WTC11 (cell line): ENCODE data around the gene LSM3. TPM values are rescaled to one million over a fixed set of nuclear protein-coding genes. Genes with fewer than 3 reads are reported as not detected.

Experiments
- ATAC-seq: fragments of 200-7000 bp; cut with Tn5 transposase; 2 replicates; pipeline ENCODE4 v1.10.0; 2021; ENCODE audit warnings: mild to moderate bottlenecking, moderate library complexity
- CTCF ChIA-PET: fragments of 300-600 bp; sonication (Branson Sonifier 250); formaldehyde crosslinking; loops from one replicate; lab custom pipeline; 2021; ENCODE audit warnings: antibody characterized with exemption; lab: Charles Lee
- POLR2A ChIA-PET: fragments of 350-600 bp; sonication (Branson Sonifier 250); formaldehyde crosslinking; loops from one replicate; lab custom pipeline; 2021; ENCODE audit warnings: antibody characterized with exemption; lab: Charles Lee
- DNase-seq: peaks from one replicate; pipeline ENCODE4 v3.0.0; 2021; ENCODE audit warnings: low spot score
- H3K27ac Mint-ChIP-seq: 2 replicates; pipeline ENCODE4 v1.8.0; 2021; ENCODE audit warnings: mixed read lengths
- H3K27me3 Mint-ChIP-seq: 2 replicates; pipeline ENCODE4 v1.8.0; 2021; ENCODE audit warnings: low read depth, mild to moderate bottlenecking, moderate library complexity, mixed read lengths
- H3K36me3 Mint-ChIP-seq: 2 replicates; pipeline ENCODE4 v1.8.0; 2021; ENCODE audit warnings: mixed read lengths
- H3K4me1 Mint-ChIP-seq: 2 replicates; pipeline ENCODE4 v1.8.0; 2022; ENCODE audit warnings: mixed read lengths
- H3K4me3 Mint-ChIP-seq: 2 replicates; pipeline ENCODE4 v1.8.0; 2021; ENCODE audit warnings: mild to moderate bottlenecking, moderate library complexity, mixed read lengths
- H3K9me3 Mint-ChIP-seq: 2 replicates; pipeline ENCODE4 v1.8.0; 2021; ENCODE audit warnings: mixed read lengths
- ATF1 ChIP-seq: sonication (generic); formaldehyde crosslinking; IDR thresholded peaks from 2 replicates; pipeline ENCODE4 v1.8.1; 2023; ENCODE audit warnings: mild to moderate bottlenecking, moderate library complexity, missing genetic modification reagents
- CREB1 ChIP-seq: sonication (generic); formaldehyde crosslinking; IDR thresholded peaks from 2 replicates; pipeline ENCODE4 v1.8.0; 2023; ENCODE audit warnings: mild to moderate bottlenecking, missing genetic modification reagents
- E2F4 ChIP-seq: sonication (generic); formaldehyde crosslinking; IDR thresholded peaks from 2 replicates; pipeline ENCODE4 v1.8.1; 2022; ENCODE audit warnings: low read depth, mild to moderate bottlenecking, moderate library complexity, missing genetic modification reagents, borderline replicate concordance
- ESRRA ChIP-seq: sonication (generic); formaldehyde crosslinking; IDR thresholded peaks from 2 replicates; pipeline ENCODE4 v1.8.1; 2022; ENCODE audit warnings: mild to moderate bottlenecking, missing genetic modification reagents, borderline replicate concordance
- FOXJ3 ChIP-seq: sonication (generic); formaldehyde crosslinking; IDR thresholded peaks from 2 replicates; pipeline ENCODE4 v1.9.0; 2021; ENCODE audit warnings: missing genetic modification reagents, mild to moderate bottlenecking, borderline replicate concordance
- HMGA2 ChIP-seq: fragments of 250-450 bp; sonication (Bioruptor Pico); IDR thresholded peaks from 2 replicates; pipeline ENCODE4 v1.4.0; 2021; ENCODE audit warnings: mild to moderate bottlenecking, moderate library complexity
- KAT7 ChIP-seq: sonication (generic); formaldehyde crosslinking; IDR thresholded peaks from 2 replicates; pipeline ENCODE4 v1.8.1; 2023; ENCODE audit warnings: missing genetic modification reagents, mild to moderate bottlenecking, borderline replicate concordance
- NR2C2 ChIP-seq: sonication (generic); formaldehyde crosslinking; IDR thresholded peaks from 2 replicates; pipeline ENCODE4 v1.8.0; 2022; ENCODE audit warnings: mild to moderate bottlenecking, missing genetic modification reagents
- NR3C1 ChIP-seq: sonication (generic); formaldehyde crosslinking; conservative IDR thresholded peaks from 2 replicates; pipeline ENCODE4 v1.8.1; 2023; ENCODE audit warnings: low read depth, mild to moderate bottlenecking, missing genetic modification reagents
- SMAD3 ChIP-seq: sonication (generic); formaldehyde crosslinking; IDR thresholded peaks from 2 replicates; pipeline ENCODE4 v1.8.0; 2022; ENCODE audit warnings: missing genetic modification reagents, mild to moderate bottlenecking, borderline replicate concordance
- TEAD1 ChIP-seq: sonication (generic); formaldehyde crosslinking; IDR thresholded peaks from 2 replicates; pipeline ENCODE4 v1.8.0; 2022; ENCODE audit warnings: mild to moderate bottlenecking, missing genetic modification reagents
- ZBTB21 ChIP-seq: sonication (generic); formaldehyde crosslinking; IDR thresholded peaks from 2 replicates; pipeline ENCODE4 v1.8.1; 2023; ENCODE audit warnings: mild to moderate bottlenecking, missing genetic modification reagents, borderline replicate concordance
- ZNF138 ChIP-seq: sonication (generic); formaldehyde crosslinking; conservative IDR thresholded peaks from 2 replicates; pipeline ENCODE4 v1.8.1; 2022; ENCODE audit warnings: mild to moderate bottlenecking, moderate library complexity, missing genetic modification reagents
- ZNF219 ChIP-seq: sonication (generic); formaldehyde crosslinking; IDR thresholded peaks from 2 replicates; pipeline ENCODE4 v1.8.0; 2023; ENCODE audit warnings: missing genetic modification reagents, mild to moderate bottlenecking, borderline replicate concordance
- ZNF232 ChIP-seq: sonication (generic); formaldehyde crosslinking; IDR thresholded peaks from 2 replicates; pipeline ENCODE4 v1.8.0; 2022; ENCODE audit warnings: mild to moderate bottlenecking, missing genetic modification reagents
- ZNF396 ChIP-seq: fragments of 250-450 bp; sonication (Bioruptor Pico); IDR thresholded peaks from 2 replicates; pipeline ENCODE4 v1.8.0; 2021; ENCODE audit warnings: mild to moderate bottlenecking, moderate library complexity, borderline replicate concordance
- ZNF416 ChIP-seq: fragments of 250-450 bp; sonication (Bioruptor Pico); IDR thresholded peaks from 2 replicates; pipeline ENCODE4 v1.9.0; 2021; ENCODE audit warnings: mild to moderate bottlenecking, inconsistent platforms
- ZNF671 ChIP-seq: fragments of 250-450 bp; sonication (Bioruptor Pico); IDR thresholded peaks from 2 replicates; pipeline ENCODE4 v1.8.0; 2021; ENCODE audit warnings: mild to moderate bottlenecking
- total RNA-seq: library from RNA; stranded (reverse); gene quantifications from 3 replicates; pipeline ENCODE4 v1.2.3, GENCODE V29; 2021
- TF ChIP-seq, protein P1 (sequence below): sonication (generic); formaldehyde crosslinking; conservative IDR thresholded peaks from 2 replicates; pipeline ENCODE4 v1.8.1; 2022; ENCODE audit warnings: mild to moderate bottlenecking, missing genetic modification reagents
- TF ChIP-seq, protein P2 (sequence below): sonication (generic); formaldehyde crosslinking; IDR thresholded peaks from 2 replicates; pipeline ENCODE4 v1.8.1; 2022; ENCODE audit warnings: low read depth, missing genetic modification reagents, borderline replicate concordance
- TF ChIP-seq, protein P3 (sequence below): sonication (generic); formaldehyde crosslinking; IDR thresholded peaks from 2 replicates; pipeline ENCODE4 v1.8.1; 2022; ENCODE audit warnings: mild to moderate bottlenecking, moderate library complexity, missing genetic modification reagents
- TF ChIP-seq, protein P4 (sequence below): sonication (generic); formaldehyde crosslinking; IDR thresholded peaks from 2 replicates; pipeline ENCODE4 v1.8.1; 2023; ENCODE audit warnings: mild to moderate bottlenecking, moderate library complexity, missing genetic modification reagents
- TF ChIP-seq, protein P5 (sequence below): sonication (generic); formaldehyde crosslinking; IDR thresholded peaks from 2 replicates; pipeline ENCODE4 v1.8.1; 2023; ENCODE audit warnings: mild to moderate bottlenecking, missing genetic modification reagents, moderate library complexity
- TF ChIP-seq, protein P6 (sequence below): sonication (generic); formaldehyde crosslinking; IDR thresholded peaks from 2 replicates; pipeline ENCODE4 v1.8.0; 2022; ENCODE audit warnings: missing genetic modification reagents

Gene LSM3
- total RNA-seq, 1 experiment from 2014 or later = 21.4 TPM

GRCh38 chr3:14199641-14200040 is 21.0 kb downstream of the LSM3 start:
- DNase-seq = no peak
- TF ChIP-seq NR3C1 (CRISPR knock-in tag) = no peak
- TF ChIP-seq, protein P1, sequence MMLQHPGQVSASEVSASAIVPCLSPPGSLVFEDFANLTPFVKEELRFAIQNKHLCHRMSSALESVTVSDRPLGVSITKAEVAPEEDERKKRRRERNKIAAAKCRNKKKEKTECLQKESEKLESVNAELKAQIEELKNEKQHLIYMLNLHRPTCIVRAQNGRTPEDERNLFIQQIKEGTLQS (CRISPR knock-in tag) = no peak
- TF ChIP-seq FOXJ3 = no peak
- no peak for TF ChIP-seq TEAD1
- TF ChIP-seq ZNF138 = no peak
- TF ChIP-seq ZNF671 (CRISPR knock-in tag) = no peak
- no peak for TF ChIP-seq ZNF232 (CRISPR knock-in tag)
- TF ChIP-seq, protein P2, sequence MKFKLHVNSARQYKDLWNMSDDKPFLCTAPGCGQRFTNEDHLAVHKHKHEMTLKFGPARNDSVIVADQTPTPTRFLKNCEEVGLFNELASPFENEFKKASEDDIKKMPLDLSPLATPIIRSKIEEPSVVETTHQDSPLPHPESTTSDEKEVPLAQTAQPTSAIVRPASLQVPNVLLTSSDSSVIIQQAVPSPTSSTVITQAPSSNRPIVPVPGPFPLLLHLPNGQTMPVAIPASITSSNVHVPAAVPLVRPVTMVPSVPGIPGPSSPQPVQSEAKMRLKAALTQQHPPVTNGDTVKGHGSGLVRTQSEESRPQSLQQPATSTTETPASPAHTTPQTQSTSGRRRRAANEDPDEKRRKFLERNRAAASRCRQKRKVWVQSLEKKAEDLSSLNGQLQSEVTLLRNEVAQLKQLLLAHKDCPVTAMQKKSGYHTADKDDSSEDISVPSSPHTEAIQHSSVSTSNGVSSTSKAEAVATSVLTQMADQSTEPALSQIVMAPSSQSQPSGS (CRISPR knock-in tag) = no peak
- TF ChIP-seq, protein P3, sequence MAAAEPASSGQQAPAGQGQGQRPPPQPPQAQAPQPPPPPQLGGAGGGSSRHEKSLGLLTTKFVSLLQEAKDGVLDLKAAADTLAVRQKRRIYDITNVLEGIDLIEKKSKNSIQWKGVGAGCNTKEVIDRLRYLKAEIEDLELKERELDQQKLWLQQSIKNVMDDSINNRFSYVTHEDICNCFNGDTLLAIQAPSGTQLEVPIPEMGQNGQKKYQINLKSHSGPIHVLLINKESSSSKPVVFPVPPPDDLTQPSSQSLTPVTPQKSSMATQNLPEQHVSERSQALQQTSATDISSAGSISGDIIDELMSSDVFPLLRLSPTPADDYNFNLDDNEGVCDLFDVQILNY = no peak
- TF ChIP-seq, protein P4, sequence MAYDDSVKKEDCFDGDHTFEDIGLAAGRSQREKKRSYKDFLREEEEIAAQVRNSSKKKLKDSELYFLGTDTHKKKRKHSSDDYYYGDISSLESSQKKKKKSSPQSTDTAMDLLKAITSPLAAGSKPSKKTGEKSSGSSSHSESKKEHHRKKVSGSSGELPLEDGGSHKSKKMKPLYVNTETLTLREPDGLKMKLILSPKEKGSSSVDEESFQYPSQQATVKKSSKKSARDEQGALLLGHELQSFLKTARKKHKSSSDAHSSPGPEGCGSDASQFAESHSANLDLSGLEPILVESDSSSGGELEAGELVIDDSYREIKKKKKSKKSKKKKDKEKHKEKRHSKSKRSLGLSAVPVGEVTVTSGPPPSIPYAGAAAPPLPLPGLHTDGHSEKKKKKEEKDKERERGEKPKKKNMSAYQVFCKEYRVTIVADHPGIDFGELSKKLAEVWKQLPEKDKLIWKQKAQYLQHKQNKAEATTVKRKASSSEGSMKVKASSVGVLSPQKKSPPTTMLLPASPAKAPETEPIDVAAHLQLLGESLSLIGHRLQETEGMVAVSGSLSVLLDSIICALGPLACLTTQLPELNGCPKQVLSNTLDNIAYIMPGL = no peak
- TF ChIP-seq CREB1 (CRISPR knock-in tag) = no peak
- TF ChIP-seq ZNF219 = no peak
- no peak for TF ChIP-seq ZNF416 (CRISPR knock-in tag)
- no peak for TF ChIP-seq ZNF396 (CRISPR knock-in tag)
- TF ChIP-seq, all 79 proteins: peak for 0
- Mint-ChIP-seq H3K36me3 (peaks cover 25% of the 10 kb centered on the region), H3K27ac (peak overlapping the region; percentile 49), H3K27me3 (no peaks in the 10 kb centered on the region), H3K4me1 (peaks cover 5% of the 10 kb centered on the region; the same call in 1 of the 2 replicates), H3K9me3 (no peaks in the 10 kb centered on the region), H3K4me3 (no peak overlapping the region)
- CTCF ChIA-PET = interaction anchor here (1.2 kb wide), 1 partner anchor 16 kb away, joined by 3 read pairs; no protein-coding TSS in a partner anchor
- no peak for ATAC-seq
- POLR2A ChIA-PET = no interaction called here

DNA sequence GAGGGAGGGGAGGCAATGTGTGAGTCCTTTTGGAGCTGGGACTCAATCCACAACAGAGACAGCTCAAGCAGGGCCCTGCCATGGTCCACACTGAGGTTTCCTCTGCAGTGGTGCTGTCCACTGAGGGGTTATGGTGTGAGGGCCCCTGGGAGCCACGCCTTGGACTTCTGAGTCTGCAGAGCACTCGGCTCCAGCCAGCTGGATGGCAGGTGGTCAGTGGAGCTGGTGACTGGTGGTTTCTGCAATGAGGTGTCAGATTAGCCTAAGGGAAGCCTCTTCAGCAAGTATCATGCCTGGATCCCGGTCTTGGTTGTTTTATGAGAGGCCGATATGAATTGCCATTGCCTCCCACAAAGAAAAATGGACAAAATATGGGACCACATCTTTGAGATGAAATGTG is 21.7 kb downstream of the LSM3 start:
- no peak for DNase-seq
- ChIA-PET POLR2A (no interaction called here), CTCF (interaction anchor here (0.9 to 1.8 kb wide), 5 partner anchors 10 to 348 kb away, joined by 3 to 6 read pairs (median 5); no protein-coding TSS in a partner anchor)
- Mint-ChIP-seq H3K9me3 (no peaks in the 10 kb centered on the region), H3K27ac (no peak overlapping the region), H3K4me3 (no peak overlapping the region), H3K4me1 (peaks cover 5% of the 10 kb centered on the region; the same call in 1 of the 2 replicates), H3K36me3 (peaks cover 22% of the 10 kb centered on the region), H3K27me3 (no peaks in the 10 kb centered on the region)
- ATAC-seq = no peak
- TF ChIP-seq E2F4 (CRISPR knock-in tag) = no peak
- TF ChIP-seq, protein P5, sequence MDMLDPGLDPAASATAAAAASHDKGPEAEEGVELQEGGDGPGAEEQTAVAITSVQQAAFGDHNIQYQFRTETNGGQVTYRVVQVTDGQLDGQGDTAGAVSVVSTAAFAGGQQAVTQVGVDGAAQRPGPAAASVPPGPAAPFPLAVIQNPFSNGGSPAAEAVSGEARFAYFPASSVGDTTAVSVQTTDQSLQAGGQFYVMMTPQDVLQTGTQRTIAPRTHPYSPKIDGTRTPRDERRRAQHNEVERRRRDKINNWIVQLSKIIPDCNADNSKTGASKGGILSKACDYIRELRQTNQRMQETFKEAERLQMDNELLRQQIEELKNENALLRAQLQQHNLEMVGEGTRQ (CRISPR knock-in tag) = no peak
- no peak for TF ChIP-seq KAT7
- no peak for TF ChIP-seq NR2C2
- TF ChIP-seq NR3C1 (CRISPR knock-in tag) = no peak
- TF ChIP-seq SMAD3 = no peak
- no peak for TF ChIP-seq ESRRA (CRISPR knock-in tag)
- no peak for TF ChIP-seq HMGA2 (CRISPR knock-in tag)
- TF ChIP-seq, protein P6, sequence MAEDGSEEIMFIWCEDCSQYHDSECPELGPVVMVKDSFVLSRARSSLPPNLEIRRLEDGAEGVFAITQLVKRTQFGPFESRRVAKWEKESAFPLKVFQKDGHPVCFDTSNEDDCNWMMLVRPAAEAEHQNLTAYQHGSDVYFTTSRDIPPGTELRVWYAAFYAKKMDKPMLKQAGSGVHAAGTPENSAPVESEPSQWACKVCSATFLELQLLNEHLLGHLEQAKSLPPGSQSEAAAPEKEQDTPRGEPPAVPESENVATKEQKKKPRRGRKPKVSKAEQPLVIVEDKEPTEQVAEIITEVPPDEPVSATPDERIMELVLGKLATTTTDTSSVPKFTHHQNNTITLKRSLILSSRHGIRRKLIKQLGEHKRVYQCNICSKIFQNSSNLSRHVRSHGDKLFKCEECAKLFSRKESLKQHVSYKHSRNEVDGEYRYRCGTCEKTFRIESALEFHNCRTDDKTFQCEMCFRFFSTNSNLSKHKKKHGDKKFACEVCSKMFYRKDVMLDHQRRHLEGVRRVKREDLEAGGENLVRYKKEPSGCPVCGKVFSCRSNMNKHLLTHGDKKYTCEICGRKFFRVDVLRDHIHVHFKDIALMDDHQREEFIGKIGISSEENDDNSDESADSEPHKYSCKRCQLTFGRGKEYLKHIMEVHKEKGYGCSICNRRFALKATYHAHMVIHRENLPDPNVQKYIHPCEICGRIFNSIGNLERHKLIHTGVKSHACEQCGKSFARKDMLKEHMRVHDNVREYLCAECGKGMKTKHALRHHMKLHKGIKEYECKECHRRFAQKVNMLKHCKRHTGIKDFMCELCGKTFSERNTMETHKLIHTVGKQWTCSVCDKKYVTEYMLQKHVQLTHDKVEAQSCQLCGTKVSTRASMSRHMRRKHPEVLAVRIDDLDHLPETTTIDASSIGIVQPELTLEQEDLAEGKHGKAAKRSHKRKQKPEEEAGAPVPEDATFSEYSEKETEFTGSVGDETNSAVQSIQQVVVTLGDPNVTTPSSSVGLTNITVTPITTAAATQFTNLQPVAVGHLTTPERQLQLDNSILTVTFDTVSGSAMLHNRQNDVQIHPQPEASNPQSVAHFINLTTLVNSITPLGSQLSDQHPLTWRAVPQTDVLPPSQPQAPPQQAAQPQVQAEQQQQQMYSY = no peak
- TF ChIP-seq ZBTB21 = no peak
- TF ChIP-seq ZNF138 = no peak
- no peak for TF ChIP-seq ATF1 (CRISPR knock-in tag)
